WTC11 (cell line): ENCODE measurements around the gene ANKRD29. TPM values are rescaled to one million over a fixed set of nuclear protein-coding genes. Genes with fewer than 3 reads are reported as not detected.
A peak's percentile ranks its signal among the peaks of the same experiment; 100 is the strongest.

Experiments
- ATAC-seq: fragments of 200-7000 bp; cut with Tn5 transposase; 2 replicates; pipeline ENCODE4 v1.10.0; 2021; ENCODE audit warnings: mild to moderate bottlenecking, moderate library complexity
- CTCF ChIA-PET: fragments of 300-600 bp; sonication (Branson Sonifier 250); formaldehyde crosslinking; loops from one replicate; lab custom pipeline; 2021; ENCODE audit warnings: antibody characterized with exemption; lab: Charles Lee
- POLR2A ChIA-PET: fragments of 350-600 bp; sonication (Branson Sonifier 250); formaldehyde crosslinking; loops from one replicate; lab custom pipeline; 2021; ENCODE audit warnings: antibody characterized with exemption; lab: Charles Lee
- DNase-seq: peaks from one replicate; pipeline ENCODE4 v3.0.0; 2021; ENCODE audit warnings: low spot score
- H3K27ac Mint-ChIP-seq: 2 replicates; pipeline ENCODE4 v1.8.0; 2021; ENCODE audit warnings: mixed read lengths
- H3K27me3 Mint-ChIP-seq: 2 replicates; pipeline ENCODE4 v1.8.0; 2021; ENCODE audit warnings: low read depth, mild to moderate bottlenecking, moderate library complexity, mixed read lengths
- H3K36me3 Mint-ChIP-seq: 2 replicates; pipeline ENCODE4 v1.8.0; 2021; ENCODE audit warnings: mixed read lengths
- H3K4me1 Mint-ChIP-seq: 2 replicates; pipeline ENCODE4 v1.8.0; 2022; ENCODE audit warnings: mixed read lengths
- H3K4me3 Mint-ChIP-seq: 2 replicates; pipeline ENCODE4 v1.8.0; 2021; ENCODE audit warnings: mild to moderate bottlenecking, moderate library complexity, mixed read lengths
- H3K9me3 Mint-ChIP-seq: 2 replicates; pipeline ENCODE4 v1.8.0; 2021; ENCODE audit warnings: mixed read lengths
- E2F1 ChIP-seq: sonication (generic); formaldehyde crosslinking; IDR thresholded peaks from 2 replicates; pipeline ENCODE4 v1.8.0; 2022; ENCODE audit warnings: mild to moderate bottlenecking, missing genetic modification reagents
- E2F4 ChIP-seq: sonication (generic); formaldehyde crosslinking; IDR thresholded peaks from 2 replicates; pipeline ENCODE4 v1.8.1; 2022; ENCODE audit warnings: low read depth, mild to moderate bottlenecking, moderate library complexity, missing genetic modification reagents, borderline replicate concordance
- ERG ChIP-seq: fragments of 250-450 bp; sonication (Bioruptor Pico); IDR thresholded peaks from 2 replicates; pipeline ENCODE4 v1.8.0; 2021; ENCODE audit warnings: mild to moderate bottlenecking
- HMGXB4 ChIP-seq: sonication (generic); formaldehyde crosslinking; IDR thresholded peaks from 2 replicates; pipeline ENCODE4 v1.8.1; 2023; ENCODE audit warnings: mild to moderate bottlenecking, moderate library complexity, missing genetic modification reagents
- MAX ChIP-seq: sonication (generic); formaldehyde crosslinking; IDR thresholded peaks from 2 replicates; pipeline ENCODE4 v1.8.0; 2022; ENCODE audit warnings: mild to moderate bottlenecking, missing genetic modification reagents
- NFATC4 ChIP-seq: fragments of 250-450 bp; sonication (Bioruptor Pico); IDR thresholded peaks from 2 replicates; pipeline ENCODE4 v1.9.0; 2021; ENCODE audit warnings: mild to moderate bottlenecking
- NR3C1 ChIP-seq: sonication (generic); formaldehyde crosslinking; conservative IDR thresholded peaks from 2 replicates; pipeline ENCODE4 v1.8.1; 2023; ENCODE audit warnings: low read depth, mild to moderate bottlenecking, missing genetic modification reagents
- PRDM15 ChIP-seq: sonication (generic); formaldehyde crosslinking; IDR thresholded peaks from 2 replicates; pipeline ENCODE4 v1.8.0; 2022; ENCODE audit warnings: missing genetic modification reagents
- SMAD3 ChIP-seq: sonication (generic); formaldehyde crosslinking; IDR thresholded peaks from 2 replicates; pipeline ENCODE4 v1.8.0; 2022; ENCODE audit warnings: missing genetic modification reagents, mild to moderate bottlenecking, borderline replicate concordance
- TEAD1 ChIP-seq: sonication (generic); formaldehyde crosslinking; IDR thresholded peaks from 2 replicates; pipeline ENCODE4 v1.8.0; 2022; ENCODE audit warnings: mild to moderate bottlenecking, missing genetic modification reagents
- USF2 ChIP-seq: sonication (generic); formaldehyde crosslinking; IDR thresholded peaks from 2 replicates; pipeline ENCODE4 v1.8.1; 2023; ENCODE audit warnings: mild to moderate bottlenecking, missing genetic modification reagents, moderate library complexity
- ZBTB43 ChIP-seq: sonication (generic); formaldehyde crosslinking; IDR thresholded peaks from 2 replicates; pipeline ENCODE4 v1.8.1; 2023; ENCODE audit warnings: mild to moderate bottlenecking, missing genetic modification reagents
- ZNF219 ChIP-seq: sonication (generic); formaldehyde crosslinking; IDR thresholded peaks from 2 replicates; pipeline ENCODE4 v1.8.0; 2023; ENCODE audit warnings: missing genetic modification reagents, mild to moderate bottlenecking, borderline replicate concordance
- ZNF232 ChIP-seq: sonication (generic); formaldehyde crosslinking; IDR thresholded peaks from 2 replicates; pipeline ENCODE4 v1.8.0; 2022; ENCODE audit warnings: mild to moderate bottlenecking, missing genetic modification reagents
- ZNF423 ChIP-seq: fragments of 250-450 bp; sonication (Bioruptor Pico); IDR thresholded peaks from 2 replicates; pipeline ENCODE4 v2.1.2; 2022; ENCODE audit warnings: mild to moderate bottlenecking, moderate library complexity
- total RNA-seq: library from RNA; stranded (reverse); gene quantifications from 3 replicates; pipeline ENCODE4 v1.2.3, GENCODE V29; 2021

ANKRD29 gene
- total RNA-seq, 1 experiment from 2014 or later = 4.9 TPM

- TF ChIP-seq TEAD1 (CRISPR knock-in tag) (0 out of 2 replicates have a peak, but pooled peaks have one; percentile 25), ZBTB43 (CRISPR knock-in tag) (0 out of 2 replicates have a peak, but pooled peaks have one; percentile 41), NR3C1 (CRISPR knock-in tag) (no peak), HMGXB4 (CRISPR knock-in tag) (0 out of 2 replicates have a peak, but pooled peaks have one; percentile 45), E2F4 (CRISPR knock-in tag) (0 out of 2 replicates have a peak, but pooled peaks have one; percentile 26), NFATC4 (CRISPR knock-in tag) (no peak), SMAD3 (CRISPR knock-in tag) (no peak; the same call in 1 of the 2 replicates), ZNF219 (CRISPR knock-in tag) (0 out of 2 replicates have a peak, but pooled peaks have one; percentile 34), MAX (CRISPR knock-in tag) (peak; percentile 37; the same call in 1 of the 2 replicates), ERG (peak; percentile 39; the same call in 1 of the 2 replicates)
- Mint-ChIP-seq H3K9me3 (no peaks in the 10 kb centered on the region), H3K27ac (no peak overlapping the region), H3K4me1 (peaks cover 11% of the 10 kb centered on the region), H3K27me3 (peaks cover 40% of the 10 kb centered on the region), H3K36me3 (no peaks in the 10 kb centered on the region), H3K4me3 (peak overlapping the region; percentile 72)
- POLR2A ChIA-PET = interaction anchor here (0.5 kb wide), 1 partner anchor 273 kb away, joined by 3 read pairs; no protein-coding TSS in a partner anchor
- CTCF ChIA-PET = interaction anchor here (0.8 to 6.4 kb wide), 9 partner anchors 9 to 423 kb away, joined by 3 to 66 read pairs (median 4); no protein-coding TSS in a partner anchor
- DNase-seq = peak; percentile 49
- peak; percentile 54 for ATAC-seq
Measured at GRCh38 chr18:23619388-23619881, 43.3 kb downstream of the ANKRD29 start.

- ChIA-PET CTCF (interaction anchor here (0.6 to 6.4 kb wide), 11 partner anchors 9 to 423 kb away, joined by 3 to 66 read pairs (median 4); no protein-coding TSS in a partner anchor), POLR2A (interaction anchor here (0.5 to 0.6 kb wide), 2 partner anchors 162 to 274 kb away, joined by 3 to 4 read pairs; no protein-coding TSS in a partner anchor)
- 0 out of 2 replicates have a peak, but pooled peaks have one; percentile 62 for TF ChIP-seq MAX (CRISPR knock-in tag)
- no peak for TF ChIP-seq ZNF232 (CRISPR knock-in tag)
- no peak for TF ChIP-seq PRDM15 (CRISPR knock-in tag)
- no peak for TF ChIP-seq E2F1 (CRISPR knock-in tag)
- TF ChIP-seq ZNF423 (CRISPR knock-in tag) = peak; percentile 78
- 0 out of 2 replicates have a peak, but pooled peaks have one; percentile 15 for TF ChIP-seq USF2 (CRISPR knock-in tag)
- Mint-ChIP-seq H3K9me3 (no peaks in the 10 kb centered on the region), H3K4me1 (peaks cover 11% of the 10 kb centered on the region), H3K4me3 (peak overlapping the region; percentile 72), H3K27ac (no peak overlapping the region), H3K27me3 (peaks cover 40% of the 10 kb centered on the region), H3K36me3 (no peaks in the 10 kb centered on the region)
- ATAC-seq (peak; percentile 93), DNase-seq (peak; percentile 70)
Measured at GRCh38 chr18:23618862-23619387, 43.8 kb downstream of the ANKRD29 start.
